HepG2 (cell line): Measurements from ENCODE around the gene GAS2L1. TPM values are rescaled to one million over a fixed set of nuclear protein-coding genes. Genes with fewer than 3 reads are reported as not detected.

Source experiments
- ATAC-seq: fragments of 200-7000 bp; cut with Tn5 transposase; 3 replicates; pipeline ENCODE4 v1.9.1; 2020; ENCODE audit warnings: mild to moderate bottlenecking, moderate library complexity
- BruUV-seq: library from RNA; stranded (reverse); fragments of 400-500 nt; replicated peaks from 2 replicates; lab custom pipeline; 2021; lab: Mats Ljungman, UMichigan
- CTCF ChIA-PET: fragments of 300-600 bp; formaldehyde crosslinking; extraction: SDS; loops from one replicate; lab custom pipeline; 2021; ENCODE audit warnings: low total read pairs, inconsistent platforms, low intra/inter-chr PET ratio; lab: Yijun Ruan, JAX
- POLR2A ChIA-PET: fragments of 350-600 bp; sonication (Branson Sonifier 250); formaldehyde crosslinking; loops from one replicate; lab custom pipeline; 2020; ENCODE audit warnings: antibody characterized with exemption, inconsistent platforms; lab: Yijun Ruan, JAX
- DNase-seq: peaks from one replicate; pipeline ENCODE4 v3.0.0-alpha.2; 2015; ENCODE audit warnings: low spot score
- FAIRE-seq: peaks from 3 replicates; lab custom pipeline; 2011; peaks lifted over from hg19 to GRCh38; lab: Jason Lieb, UNC
- H2AFZ ChIP-seq: one replicate; pipeline ENCODE4 v1.6.1; 2011; ENCODE audit warnings: low read length, inconsistent platforms
- H3K27ac ChIP-seq: fragments of 300-600 bp; 3 replicates; pipeline ENCODE4 v1.8.0; 2011; ENCODE audit warnings: mixed run types, mild to moderate bottlenecking, mixed read lengths, low read length, inconsistent platforms; ENCODE audit not compliant: insufficient read depth; ENCODE audit errors: extremely low read length
- H3K27me3 ChIP-seq, 2 experiments: fragments of 200-600 bp in 1 of 2; 2 replicates in 1 of 2; 3 replicates in 1 of 2; pipeline versions ENCODE4 v1.6.0 to v1.8.0; 2011; ENCODE audit warnings: low read length in 2 of 2, mild to moderate bottlenecking in 2 of 2, moderate library complexity in 2 of 2, inconsistent platforms in 1 of 2; ENCODE audit not compliant: insufficient read depth in 2 of 2, control insufficient read depth in 1 of 2
- H3K36me3 ChIP-seq, 2 experiments: fragments of 200-600 bp in 1 of 2; replicated peaks in 1 of 2; 2 replicates in 1 of 2; 3 replicates in 1 of 2; pipeline versions ENCODE4 v1.5.1 to v1.8.0; 2011; ENCODE audit warnings: low read length in 2 of 2, inconsistent platforms in 1 of 2; ENCODE audit not compliant: insufficient read depth in 2 of 2, control insufficient read depth in 1 of 2
- H3K4me1 ChIP-seq: 2 replicates; pipeline ENCODE4 v1.5.1; 2012; ENCODE audit warnings: low read length, inconsistent platforms; ENCODE audit not compliant: insufficient read depth
- H3K4me2 ChIP-seq: 2 replicates; pipeline ENCODE4 v1.6.0; 2011; ENCODE audit warnings: low read depth, low read length, inconsistent platforms
- H3K4me3 ChIP-seq, 3 experiments: fragments of 200-600 bp in 1 of 3; sonication (generic), shearing (Covaris generic) in 1 of 3; replicated peaks in 1 of 3; 2 replicates each; pipeline ENCODE4 v1.5.1; 2011 to 2016; ENCODE audit warnings: low read length in 3 of 3, inconsistent platforms in 2 of 3, low read depth in 2 of 3, mild to moderate bottlenecking in 2 of 3, control low read depth in 1 of 3, mixed read lengths in 1 of 3; ENCODE audit not compliant: insufficient read depth in 1 of 3
- H3K79me2 ChIP-seq: one replicate; pipeline ENCODE4 v1.6.1; 2011; ENCODE audit warnings: low read length, inconsistent platforms; ENCODE audit not compliant: insufficient read depth
- H3K9ac ChIP-seq: 2 replicates; pipeline ENCODE4 v1.6.0; 2011; ENCODE audit warnings: mild to moderate bottlenecking, low read depth, low read length, inconsistent platforms; ENCODE audit not compliant: insufficient read depth
- H3K9me3 ChIP-seq: 2 replicates; pipeline ENCODE4 v1.5.1; 2012; ENCODE audit warnings: mild to moderate bottlenecking, low read length
- H4K20me1 ChIP-seq: 2 replicates; pipeline ENCODE4 v1.6.0; 2011; ENCODE audit warnings: inconsistent platforms, mild to moderate bottlenecking, low read length, moderate library complexity; ENCODE audit not compliant: insufficient read depth
- ARNTL ChIP-seq: sonication (generic); formaldehyde crosslinking; IDR thresholded peaks from 2 replicates; pipeline ENCODE4 v1.4.0; 2020; ENCODE audit warnings: mild to moderate bottlenecking, missing genetic modification reagents
- IRF2 ChIP-seq: IDR thresholded peaks from 2 replicates; pipeline ENCODE4 v1.6.1; 2018; ENCODE audit warnings: missing genetic modification reagents, missing compliant biosample characterization
- JUN ChIP-seq: sonication (generic); formaldehyde crosslinking; IDR thresholded peaks from 2 replicates; pipeline ENCODE4 v1.4.0; 2020; ENCODE audit warnings: mild to moderate bottlenecking, missing genetic modification reagents
- RBM39 ChIP-seq: fragments of 200-400 bp; formaldehyde crosslinking; IDR thresholded peaks from one replicate; pipeline ENCODE4 v1.6.1; 2018; ENCODE audit warnings: antibody characterized with exemption, mild to moderate bottlenecking, low read depth, low read length; ENCODE audit not compliant: poor library complexity, severe bottlenecking
- RFX1 ChIP-seq: fragments of 450-650 bp; IDR thresholded peaks from 2 replicates; pipeline ENCODE4 v1.6.1; 2017
- SETDB1 ChIP-seq: sonication (generic); formaldehyde crosslinking; IDR thresholded peaks from 2 replicates; pipeline ENCODE4 v1.5.1; 2020; ENCODE audit warnings: missing genetic modification reagents, mild to moderate bottlenecking, borderline replicate concordance
- SRF ChIP-seq: IDR thresholded peaks from 2 replicates; pipeline ENCODE4 v1.6.1; 2011; ENCODE audit warnings: mild to moderate bottlenecking, low read depth, low read length, moderate library complexity
- THAP11 ChIP-seq: IDR thresholded peaks from 2 replicates; pipeline ENCODE4 v1.6.1; 2016; ENCODE audit warnings: missing biosample characterization, missing genetic modification reagents
- ZNF235 ChIP-seq: sonication (generic); formaldehyde crosslinking; IDR thresholded peaks from 2 replicates; pipeline ENCODE4 v1.8.1; 2023; ENCODE audit warnings: mild to moderate bottlenecking, missing genetic modification reagents, borderline replicate concordance
- ZNF382 ChIP-seq: sonication (generic); formaldehyde crosslinking; IDR thresholded peaks from 2 replicates; pipeline ENCODE4 v1.5.0; 2020; ENCODE audit warnings: missing genetic modification reagents, mild to moderate bottlenecking, borderline replicate concordance
- ZNF543 ChIP-seq: sonication (generic); formaldehyde crosslinking; IDR thresholded peaks from 2 replicates; pipeline ENCODE4 v1.4.0; 2020; ENCODE audit warnings: mild to moderate bottlenecking, missing genetic modification reagents
- ZNF567 ChIP-seq: sonication (generic); formaldehyde crosslinking; IDR thresholded peaks from 2 replicates; pipeline ENCODE4 v1.8.1; 2023; ENCODE audit warnings: mild to moderate bottlenecking, missing genetic modification reagents, borderline replicate concordance
- ZNF577 ChIP-seq: sonication (generic); formaldehyde crosslinking; IDR thresholded peaks from 2 replicates; pipeline ENCODE4 v1.4.0; 2020; ENCODE audit warnings: mild to moderate bottlenecking, low read depth, missing genetic modification reagents, borderline replicate concordance
- ZNF670 ChIP-seq: sonication (generic); formaldehyde crosslinking; IDR thresholded peaks from 2 replicates; pipeline ENCODE4 v1.8.0; 2022; ENCODE audit warnings: mild to moderate bottlenecking, missing genetic modification reagents, borderline replicate concordance
- ZNF788 ChIP-seq: sonication (generic); formaldehyde crosslinking; IDR thresholded peaks from 2 replicates; pipeline ENCODE4 v1.5.0; 2020; ENCODE audit warnings: mild to moderate bottlenecking, missing genetic modification reagents, borderline replicate concordance
- WGBS: methylation state at CpG from one replicate; pipeline ENCODE4 v1.1.6; 2017; ENCODE audit warnings: low lambda C conversion rate; 5-methylcytosine and 5-hydroxymethylcytosine counted together
- in situ Hi-C: cut with HindIII; loops from 2 replicates; pipeline ENCODE4 v1.10.0; 2017; ENCODE audit warnings: low pct_unique_long_range_greater_than_20kb; ENCODE audit not compliant: extremely low pct_ligation_motif_present
- intact Hi-C: fragments of 100-400 bp; cut with micrococcal nuclease; formaldehyde crosslinking; loops from one replicate; pipeline ENCODE4 v1.10.0; 2022; ENCODE audit not compliant: unreplicated experiment
- polyA plus RNA-seq, 8 experiments: library from polyadenylated mRNA; depleted of rRNA in 3 of 8; stranded (reverse) in 7 of 8; unstranded in 1 of 8; fragments of >200 nt; fragmentation: Illumina TruSeq in 4 of 8; extraction: Trizol in 4 of 8; gene quantifications; 2 replicates each; pipeline versions ENCODE4 v1.2.1 to v1.2.3, GENCODE V29; 2011 to 2016; ENCODE audit warnings: low read depth in 4 of 8, missing spikeins in 1 of 8, mixed read lengths in 1 of 8; ENCODE audit not compliant: insufficient read depth in 1 of 8
- total RNA-seq, 5 experiments: library from RNA; depleted of rRNA; stranded (reverse); fragments of >200 nt; fragmentation: Illumina TruSeq; extraction: Trizol; gene quantifications; 2 replicates each; pipeline ENCODE4 v1.2.3, GENCODE V29; 2016; ENCODE audit warnings: low read depth in 1 of 5
- TF ChIP-seq, protein P1 (sequence below): sonication (generic); formaldehyde crosslinking; IDR thresholded peaks from 2 replicates; pipeline ENCODE4 v1.8.0; 2022; ENCODE audit warnings: missing genetic modification reagents, mild to moderate bottlenecking, moderate library complexity, borderline replicate concordance
- TF ChIP-seq, protein P2 (sequence below): sonication (generic); formaldehyde crosslinking; IDR thresholded peaks from 2 replicates; pipeline ENCODE4 v1.4.0; 2020; ENCODE audit warnings: mild to moderate bottlenecking, low read depth, missing genetic modification reagents
- TF ChIP-seq, protein P3 (sequence below): sonication (generic); formaldehyde crosslinking; IDR thresholded peaks from 2 replicates; pipeline ENCODE4 v1.4.0; 2020; ENCODE audit warnings: mild to moderate bottlenecking, missing genetic modification reagents
- TF ChIP-seq, protein P4 (sequence below): sonication (generic); formaldehyde crosslinking; IDR thresholded peaks from 2 replicates; pipeline ENCODE4 v1.9.0; 2021; ENCODE audit warnings: missing genetic modification reagents, borderline replicate concordance

The GAS2L1 gene
- total and polyA plus RNA-seq, 2 of the 13 experiments (the other 11 are each of a cell fraction or from before 2014, with no cell fraction given): 1.8 to 3.3 TPM

DNA sequence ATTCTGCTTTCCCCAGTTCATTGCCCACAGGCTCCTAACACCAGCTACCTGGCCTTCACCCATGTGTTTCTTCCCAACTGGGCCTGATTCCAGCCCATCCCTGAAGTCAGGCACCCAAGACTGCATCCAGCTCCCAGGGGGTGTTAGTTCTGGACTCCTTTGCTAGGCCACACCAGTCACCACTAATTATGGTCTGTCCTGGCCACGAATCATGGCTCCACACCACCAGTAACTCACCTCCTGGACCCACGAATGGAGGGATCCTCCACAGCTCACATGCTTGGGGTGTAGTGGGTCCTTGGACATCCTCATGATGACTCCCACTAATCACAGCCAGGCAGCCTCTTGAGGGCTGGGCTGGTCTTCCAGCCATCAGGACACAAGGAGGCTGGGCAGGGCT, 12.6 kb downstream of the GAS2L1 start:
- ChIA-PET CTCF (no interaction called here), POLR2A (no interaction called here)
- no peaks in the 10 kb centered on the region for H3K36me3 ChIP-seq
- H3K9me3 ChIP-seq: no peaks in the 10 kb centered on the region
- no peak overlapping the region for H3K4me2 ChIP-seq
- intact Hi-C loops (no loop called here), in situ Hi-C loops (no loop called here)
- BruUV-seq: no TSS peak
- no peak overlapping the region for H3K27ac ChIP-seq
- no peak overlapping the region for H3K9ac ChIP-seq
- FAIRE-seq (no peak), DNase-seq (no peak), ATAC-seq (no peak; the same call in 2 of the 3 replicates)
- H3K27me3 ChIP-seq: peaks cover 5 to 30% of the 10 kb centered on the region in 2 experiments
- WGBS: no CpG with 5 or more reads among the region's 2 CpGs
- H3K4me1 ChIP-seq: peaks cover 10% of the 10 kb centered on the region
- no peaks in the 10 kb centered on the region for H3K79me2 ChIP-seq
- no peak overlapping the region for H2AFZ ChIP-seq
- H3K4me3 ChIP-seq: no peak overlapping the region
- H4K20me1 ChIP-seq: no peaks in the 10 kb centered on the region; the same call in 1 of the 2 replicates
- no peak for TF ChIP-seq ARNTL (CRISPR knock-in tag)
- TF ChIP-seq THAP11: no peak
- no peak for TF ChIP-seq SETDB1 (CRISPR knock-in tag)
- TF ChIP-seq, protein P1, sequence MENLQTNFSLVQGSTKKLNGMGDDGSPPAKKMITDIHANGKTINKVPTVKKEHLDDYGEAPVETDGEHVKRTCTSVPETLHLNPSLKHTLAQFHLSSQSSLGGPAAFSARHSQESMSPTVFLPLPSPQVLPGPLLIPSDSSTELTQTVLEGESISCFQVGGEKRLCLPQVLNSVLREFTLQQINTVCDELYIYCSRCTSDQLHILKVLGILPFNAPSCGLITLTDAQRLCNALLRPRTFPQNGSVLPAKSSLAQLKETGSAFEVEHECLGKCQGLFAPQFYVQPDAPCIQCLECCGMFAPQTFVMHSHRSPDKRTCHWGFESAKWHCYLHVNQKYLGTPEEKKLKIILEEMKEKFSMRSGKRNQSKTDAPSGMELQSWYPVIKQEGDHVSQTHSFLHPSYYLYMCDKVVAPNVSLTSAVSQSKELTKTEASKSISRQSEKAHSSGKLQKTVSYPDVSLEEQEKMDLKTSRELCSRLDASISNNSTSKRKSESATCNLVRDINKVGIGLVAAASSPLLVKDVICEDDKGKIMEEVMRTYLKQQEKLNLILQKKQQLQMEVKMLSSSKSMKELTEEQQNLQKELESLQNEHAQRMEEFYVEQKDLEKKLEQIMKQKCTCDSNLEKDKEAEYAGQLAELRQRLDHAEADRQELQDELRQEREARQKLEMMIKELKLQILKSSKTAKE (CRISPR knock-in tag): no peak
- no peak for TF ChIP-seq RFX1
- no peak for TF ChIP-seq RBM39
- TF ChIP-seq ZNF567 (CRISPR knock-in tag): no peak
- no peak for TF ChIP-seq SRF
- no peak for TF ChIP-seq IRF2 (CRISPR knock-in tag)
- TF ChIP-seq ZNF788: no peak
- no peak for TF ChIP-seq ZNF670 (CRISPR knock-in tag)
- TF ChIP-seq, protein P2, sequence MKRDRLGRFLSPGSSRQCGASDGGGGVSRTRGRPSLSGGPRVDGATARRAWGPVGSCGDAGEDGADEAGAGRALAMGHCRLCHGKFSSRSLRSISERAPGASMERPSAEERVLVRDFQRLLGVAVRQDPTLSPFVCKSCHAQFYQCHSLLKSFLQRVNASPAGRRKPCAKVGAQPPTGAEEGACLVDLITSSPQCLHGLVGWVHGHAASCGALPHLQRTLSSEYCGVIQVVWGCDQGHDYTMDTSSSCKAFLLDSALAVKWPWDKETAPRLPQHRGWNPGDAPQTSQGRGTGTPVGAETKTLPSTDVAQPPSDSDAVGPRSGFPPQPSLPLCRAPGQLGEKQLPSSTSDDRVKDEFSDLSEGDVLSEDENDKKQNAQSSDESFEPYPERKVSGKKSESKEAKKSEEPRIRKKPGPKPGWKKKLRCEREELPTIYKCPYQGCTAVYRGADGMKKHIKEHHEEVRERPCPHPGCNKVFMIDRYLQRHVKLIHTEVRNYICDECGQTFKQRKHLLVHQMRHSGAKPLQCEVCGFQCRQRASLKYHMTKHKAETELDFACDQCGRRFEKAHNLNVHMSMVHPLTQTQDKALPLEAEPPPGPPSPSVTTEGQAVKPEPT: no peak
- no peak for TF ChIP-seq ZNF382
- no peak for TF ChIP-seq ZNF543 (CRISPR knock-in tag)
- TF ChIP-seq ZNF235 (CRISPR knock-in tag): no peak
- no peak for TF ChIP-seq JUN (CRISPR knock-in tag)
- TF ChIP-seq, protein P3, sequence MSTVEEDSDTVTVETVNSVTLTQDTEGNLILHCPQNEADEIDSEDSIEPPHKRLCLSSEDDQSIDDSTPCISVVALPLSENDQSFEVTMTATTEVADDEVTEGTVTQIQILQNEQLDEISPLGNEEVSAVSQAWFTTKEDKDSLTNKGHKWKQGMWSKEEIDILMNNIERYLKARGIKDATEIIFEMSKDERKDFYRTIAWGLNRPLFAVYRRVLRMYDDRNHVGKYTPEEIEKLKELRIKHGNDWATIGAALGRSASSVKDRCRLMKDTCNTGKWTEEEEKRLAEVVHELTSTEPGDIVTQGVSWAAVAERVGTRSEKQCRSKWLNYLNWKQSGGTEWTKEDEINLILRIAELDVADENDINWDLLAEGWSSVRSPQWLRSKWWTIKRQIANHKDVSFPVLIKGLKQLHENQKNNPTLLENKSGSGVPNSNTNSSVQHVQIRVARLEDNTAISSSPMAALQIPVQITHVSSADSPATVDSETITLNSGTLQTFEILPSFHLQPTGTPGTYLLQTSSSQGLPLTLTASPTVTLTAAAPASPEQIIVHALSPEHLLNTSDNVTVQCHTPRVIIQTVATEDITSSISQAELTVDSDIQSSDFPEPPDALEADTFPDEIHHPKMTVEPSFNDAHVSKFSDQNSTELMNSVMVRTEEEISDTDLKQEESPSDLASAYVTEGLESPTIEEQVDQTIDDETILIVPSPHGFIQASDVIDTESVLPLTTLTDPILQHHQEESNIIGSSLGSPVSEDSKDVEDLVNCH (CRISPR knock-in tag): no peak
- TF ChIP-seq, protein P4, sequence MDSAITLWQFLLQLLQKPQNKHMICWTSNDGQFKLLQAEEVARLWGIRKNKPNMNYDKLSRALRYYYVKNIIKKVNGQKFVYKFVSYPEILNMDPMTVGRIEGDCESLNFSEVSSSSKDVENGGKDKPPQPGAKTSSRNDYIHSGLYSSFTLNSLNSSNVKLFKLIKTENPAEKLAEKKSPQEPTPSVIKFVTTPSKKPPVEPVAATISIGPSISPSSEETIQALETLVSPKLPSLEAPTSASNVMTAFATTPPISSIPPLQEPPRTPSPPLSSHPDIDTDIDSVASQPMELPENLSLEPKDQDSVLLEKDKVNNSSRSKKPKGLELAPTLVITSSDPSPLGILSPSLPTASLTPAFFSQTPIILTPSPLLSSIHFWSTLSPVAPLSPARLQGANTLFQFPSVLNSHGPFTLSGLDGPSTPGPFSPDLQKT: no peak
- no peak for TF ChIP-seq ZNF577 (CRISPR knock-in tag)
